Mucosa of stomach (tissue), 1 donor: ENCODE data around the gene RGS14.
"Not testable (repeated sequence)": the region's sequence is repeated elsewhere in the genome, so short reads cannot be mapped to it uniquely, and the experiment has no call there.

Experiments
- H3K27me3 ChIP-seq: one replicate; pipeline ENCODE4 v1.7.0; 2013; ENCODE audit warnings: mild to moderate bottlenecking, low read length; ENCODE audit not compliant: control insufficient read depth, insufficient read depth
- H3K36me3 ChIP-seq: one replicate; pipeline ENCODE4 v1.7.0; 2013; ENCODE audit warnings: low read length; ENCODE audit not compliant: control insufficient read depth, insufficient read depth
- H3K4me1 ChIP-seq: one replicate; pipeline ENCODE4 v1.7.0; 2013; ENCODE audit warnings: mild to moderate bottlenecking, low read length; ENCODE audit not compliant: control insufficient read depth, insufficient read depth
- H3K4me3 ChIP-seq: one replicate; pipeline ENCODE4 v1.7.0; 2013; ENCODE audit warnings: low read length
- H3K9ac ChIP-seq: one replicate; pipeline ENCODE4 v1.7.0; 2013; ENCODE audit warnings: mild to moderate bottlenecking, low read length, moderate library complexity
- H3K9me3 ChIP-seq: one replicate; pipeline ENCODE4 v1.7.0; 2013; ENCODE audit warnings: mild to moderate bottlenecking, low read length, moderate library complexity; ENCODE audit not compliant: control insufficient read depth
- donor health status: Pancreatic carcinoma.

Gene RGS14

GRCh38 chr5:177354711-177355110 is 3.0 kb upstream of the RGS14 start:
- Histone ChIP-seq H3K9me3 (no peaks in the 10 kb centered on the region), H3K4me1 (peaks cover 45% of the 10 kb centered on the region), H3K4me3 (no peak overlapping the region), H3K27me3 (no peaks in the 10 kb centered on the region), H3K36me3 (no peaks in the 10 kb centered on the region), H3K9ac (no peak overlapping the region)

- Histone ChIP-seq H3K27me3 (no peaks in the 10 kb centered on the region), H3K4me1 (peaks cover 39% of the 10 kb centered on the region), H3K9ac (no peak overlapping the region)
Observed at GRCh38 chr5:177355162-177355867, 2.4 kb upstream of the RGS14 start.

GRCh38 chr5:177355868-177356168 is 1.9 kb upstream of the RGS14 start:
- Histone ChIP-seq H3K9ac (no peak overlapping the region), H3K36me3 (no peaks in the 10 kb centered on the region), H3K27me3 (no peaks in the 10 kb centered on the region), H3K4me3 (no peak overlapping the region), H3K4me1 (peaks cover 34% of the 10 kb centered on the region), H3K9me3 (no peaks in the 10 kb centered on the region)

More at GRCh38 chr5:177355162-177355867, 2.4 kb upstream of the RGS14 start:
- Histone ChIP-seq H3K9me3 (no peaks in the 10 kb centered on the region), H3K4me3 (no peak overlapping the region), H3K36me3 (no peaks in the 10 kb centered on the region)

- H3K4me1 ChIP-seq = peaks cover 31% of the 10 kb centered on the region
- H3K4me3 ChIP-seq = no peak overlapping the region
- no peaks in the 10 kb centered on the region for H3K36me3 ChIP-seq
Observed at GRCh38 chr5:177356746-177357145, 978 bp upstream of the RGS14 start.

GRCh38 chr5:177357146-177357458 is 622 bp upstream of the RGS14 start:
- Histone ChIP-seq H3K27me3 (no peaks in the 10 kb centered on the region), H3K9me3 (no peaks in the 10 kb centered on the region), H3K4me1 (peaks cover 30% of the 10 kb centered on the region), H3K9ac (no peak overlapping the region), H3K4me3 (no peak overlapping the region), H3K36me3 (no peaks in the 10 kb centered on the region)

More at GRCh38 chr5:177356746-177357145, 978 bp upstream of the RGS14 start:
- Histone ChIP-seq H3K9me3 (no peaks in the 10 kb centered on the region), H3K9ac (no peak overlapping the region), H3K27me3 (no peaks in the 10 kb centered on the region)

GRCh38 chr5:177358370-177358819 is 671 bp downstream of the RGS14 start:
- Histone ChIP-seq H3K27me3 (no peaks in the 10 kb centered on the region), H3K9me3 (no peaks in the 10 kb centered on the region), H3K4me3 (peak overlapping the region; percentile 7), H3K36me3 (no peaks in the 10 kb centered on the region), H3K4me1 (peaks cover 38% of the 10 kb centered on the region), H3K9ac (peak overlapping the region; percentile 51)

- Histone ChIP-seq H3K4me3 (no peak overlapping the region), H3K9ac (peak overlapping the region; percentile 25), H3K36me3 (no peaks in the 10 kb centered on the region), H3K9me3 (no peaks in the 10 kb centered on the region), H3K4me1 (peaks cover 41% of the 10 kb centered on the region), H3K27me3 (no peaks in the 10 kb centered on the region)
Observed at GRCh38 chr5:177359451-177359851, 1.7 kb downstream of the RGS14 start.

GRCh38 chr5:177359860-177360259 is 2.1 kb downstream of the RGS14 start:
- Histone ChIP-seq H3K4me1 (peaks cover 41% of the 10 kb centered on the region), H3K4me3 (no peak overlapping the region), H3K36me3 (no peaks in the 10 kb centered on the region), H3K27me3 (no peaks in the 10 kb centered on the region), H3K9ac (peak overlapping the region; percentile 25), H3K9me3 (no peaks in the 10 kb centered on the region)

GRCh38 chr5:177360740-177361139 is 3.0 kb downstream of the RGS14 start:
- H3K9ac ChIP-seq, H3K36me3 ChIP-seq, H3K27me3 ChIP-seq, H3K9me3 ChIP-seq, H3K4me3 ChIP-seq: not testable (repeated sequence)
- H3K4me1 ChIP-seq = peaks cover 47% of the 10 kb centered on the region

GRCh38 chr5:177361418-177362291 is 3.9 kb downstream of the RGS14 start:
- H3K9me3 ChIP-seq = no peaks in the 10 kb centered on the region
- no peaks in the 10 kb centered on the region for H3K27me3 ChIP-seq
- peak overlapping the region; percentile 3 for H3K9ac ChIP-seq
- H3K4me3 ChIP-seq = no peak overlapping the region
- peaks cover 56% of the 10 kb centered on the region for H3K4me1 ChIP-seq
- H3K36me3 ChIP-seq = no peaks in the 10 kb centered on the region

- Histone ChIP-seq H3K4me3 (no peak overlapping the region), H3K9ac (peak overlapping the region; percentile 3), H3K4me1 (peaks cover 54% of the 10 kb centered on the region), H3K27me3 (no peaks in the 10 kb centered on the region), H3K36me3 (no peaks in the 10 kb centered on the region), H3K9me3 (no peaks in the 10 kb centered on the region)
Observed at GRCh38 chr5:177362292-177362609, 4.5 kb downstream of the RGS14 start.

- H3K36me3 ChIP-seq = no peaks in the 10 kb centered on the region
- H3K9me3 ChIP-seq = no peaks in the 10 kb centered on the region
- H3K4me3 ChIP-seq = peak overlapping the region; percentile 31
- no peaks in the 10 kb centered on the region for H3K27me3 ChIP-seq
- peak overlapping the region; percentile 3 for H3K9ac ChIP-seq
- H3K4me1 ChIP-seq = peaks cover 56% of the 10 kb centered on the region
Observed at GRCh38 chr5:177362610-177363507, 5.1 kb downstream of the RGS14 start.
